GM19240 (cell line): ENCODE measurements around the gene POLA1.

ENCODE experiments used
- DNase-seq: peaks from one replicate; pipeline ENCODE4 v3.0.0; 2011; ENCODE audit warnings: low spot score; ENCODE audit not compliant: insufficient read length

Gene POLA1

DNA sequence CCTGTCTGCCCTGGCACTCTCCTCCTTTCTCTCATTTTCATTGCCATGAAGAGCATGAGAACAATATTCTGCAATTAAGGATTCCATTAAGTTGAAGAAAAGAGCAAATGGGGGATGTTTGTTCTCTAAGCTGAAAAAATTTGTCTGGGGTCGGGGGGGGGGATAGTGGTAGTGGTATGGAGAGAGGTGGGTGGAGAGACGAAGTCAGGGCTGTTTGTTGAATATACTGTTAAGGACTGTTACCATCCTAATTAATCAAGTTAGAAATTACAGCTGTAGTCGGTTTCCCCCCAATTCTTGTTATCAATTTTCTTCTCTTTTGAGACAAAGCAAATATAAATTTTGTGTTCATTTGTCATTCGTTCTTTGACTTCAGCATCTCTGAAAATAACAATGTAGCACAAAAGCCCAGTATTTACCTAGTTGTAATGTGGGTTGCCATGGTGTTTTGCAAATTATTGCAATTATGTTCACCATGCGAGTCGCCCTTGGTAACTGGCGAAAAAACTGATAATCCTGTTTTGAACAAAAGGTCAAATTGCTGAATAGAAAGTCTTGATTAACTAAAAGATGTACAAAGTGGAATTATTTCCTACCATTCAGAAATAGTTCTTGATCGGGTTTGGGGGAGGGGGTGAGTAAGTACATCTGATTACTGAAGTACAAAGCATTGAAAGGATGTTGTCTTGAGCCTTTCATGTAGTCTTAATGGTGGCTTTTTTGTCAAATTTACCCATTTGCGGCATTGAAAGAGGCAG, 183.0 kb downstream of the POLA1 start:
- no peak for DNase-seq

DNA sequence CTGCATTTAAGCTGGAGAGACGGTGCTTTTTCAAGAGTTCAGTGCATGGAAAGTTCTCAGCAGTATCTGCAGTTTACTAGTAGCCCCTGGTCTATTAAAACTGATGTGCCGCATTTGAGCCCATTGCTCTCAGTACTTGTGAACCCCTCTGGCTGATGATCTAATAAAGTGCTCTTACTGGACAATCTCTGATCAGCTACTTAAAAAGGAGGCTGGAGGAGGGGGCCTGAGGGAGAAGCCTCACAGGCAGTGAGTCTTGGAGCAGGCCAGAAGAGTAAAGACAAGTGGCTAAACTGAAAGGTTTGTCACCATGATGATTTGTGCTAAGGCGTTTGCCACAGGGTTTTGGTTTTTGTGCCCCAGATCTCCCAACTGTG, 183.6 kb downstream of the POLA1 start:
- DNase-seq = no peak

DNA sequence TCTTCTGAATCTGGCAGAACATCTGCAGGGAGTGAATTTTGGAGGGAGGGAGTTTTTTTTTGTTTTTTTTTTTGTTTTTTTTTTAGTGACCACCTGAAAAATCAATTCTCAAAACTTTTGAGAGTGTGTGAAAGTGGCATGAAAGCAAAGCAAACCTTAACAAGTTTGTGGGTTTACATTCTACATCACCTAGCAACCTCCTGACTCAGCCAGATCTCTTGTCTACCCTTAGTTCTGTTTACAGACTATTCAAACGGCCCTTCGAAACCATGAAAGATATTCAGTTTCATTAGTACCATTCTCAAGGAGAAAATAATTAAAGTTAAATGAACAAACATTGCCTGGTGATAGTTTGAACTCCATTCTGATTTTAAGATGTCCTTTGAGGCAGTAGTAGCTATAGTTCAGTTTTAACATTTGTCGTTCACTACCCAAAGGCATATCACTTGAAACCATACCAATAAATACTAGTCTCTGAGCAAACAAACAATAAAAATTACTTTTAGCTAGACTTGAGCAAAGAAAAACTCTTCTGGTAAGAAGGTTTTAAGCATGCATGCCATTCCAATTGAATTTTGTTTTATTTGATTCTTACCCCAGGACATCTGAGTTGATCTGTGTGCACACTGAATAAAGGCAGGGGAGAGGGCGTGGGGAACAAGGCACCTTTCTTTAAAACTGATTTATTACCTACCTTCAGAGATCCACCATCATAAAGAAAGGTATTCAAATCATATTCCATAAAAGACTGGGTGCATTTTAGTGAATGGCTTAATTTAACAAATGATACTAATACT, 184.3 kb downstream of the POLA1 start:
- DNase-seq = no peak

DNA sequence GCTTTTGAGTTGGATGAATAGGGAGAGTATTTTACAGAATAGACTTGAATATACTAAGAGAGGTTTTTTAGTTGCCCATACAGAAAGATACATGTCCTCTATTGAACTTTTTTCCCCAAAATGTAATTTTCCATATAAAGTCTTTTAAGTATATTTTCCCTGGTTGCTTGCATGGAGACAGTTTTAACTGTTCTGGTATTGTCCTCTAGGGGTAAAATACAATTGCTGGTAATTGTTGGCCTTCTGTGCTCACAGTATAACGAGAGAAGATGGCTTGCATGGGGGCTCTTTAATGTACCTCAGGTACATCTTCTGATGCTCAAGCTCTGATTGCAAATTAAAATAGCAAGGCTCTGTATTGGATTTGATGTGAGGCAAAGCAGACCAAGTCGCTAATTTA, 186.0 kb downstream of the POLA1 start:
- DNase-seq = no peak

DNA sequence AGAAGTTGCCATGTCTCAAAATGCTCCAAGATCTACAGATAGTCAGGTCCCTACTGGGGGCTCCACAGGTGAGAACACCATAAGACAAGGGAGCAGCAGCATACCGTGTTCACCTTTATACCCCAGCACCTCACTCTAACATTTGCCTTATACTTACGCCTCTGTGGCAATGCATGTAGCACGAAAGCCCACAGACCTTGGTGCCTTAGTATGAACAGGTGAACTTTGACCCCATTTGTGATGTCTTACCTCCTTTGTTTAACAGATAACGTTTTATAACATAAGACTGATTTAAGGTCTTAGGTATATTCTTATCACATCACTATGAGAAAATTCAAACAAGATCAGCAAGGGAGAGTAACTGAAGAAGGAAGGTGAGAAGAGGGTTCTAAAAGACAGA, 193.2 kb downstream of the POLA1 start:
- DNase-seq = no peak

DNA sequence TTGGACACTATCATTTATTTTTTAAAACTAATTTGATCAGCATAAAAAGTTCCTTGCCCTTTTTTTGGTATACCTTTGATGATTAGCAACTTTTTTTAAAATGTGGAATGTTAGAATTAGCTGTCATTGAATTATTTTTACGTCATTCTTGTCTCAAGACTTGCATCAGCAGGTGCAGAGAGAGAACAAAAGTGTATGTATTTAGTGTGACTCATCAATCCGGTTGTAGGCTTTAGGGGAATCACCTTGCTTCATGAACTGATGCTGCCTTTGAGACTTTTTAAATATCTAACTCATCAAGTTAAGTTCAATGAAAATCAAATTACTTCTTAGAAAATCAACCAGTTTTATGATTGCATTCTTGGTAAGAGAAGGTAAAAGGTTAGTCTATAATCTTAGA, 197.0 kb downstream of the POLA1 start:
- DNase-seq = no peak

DNA sequence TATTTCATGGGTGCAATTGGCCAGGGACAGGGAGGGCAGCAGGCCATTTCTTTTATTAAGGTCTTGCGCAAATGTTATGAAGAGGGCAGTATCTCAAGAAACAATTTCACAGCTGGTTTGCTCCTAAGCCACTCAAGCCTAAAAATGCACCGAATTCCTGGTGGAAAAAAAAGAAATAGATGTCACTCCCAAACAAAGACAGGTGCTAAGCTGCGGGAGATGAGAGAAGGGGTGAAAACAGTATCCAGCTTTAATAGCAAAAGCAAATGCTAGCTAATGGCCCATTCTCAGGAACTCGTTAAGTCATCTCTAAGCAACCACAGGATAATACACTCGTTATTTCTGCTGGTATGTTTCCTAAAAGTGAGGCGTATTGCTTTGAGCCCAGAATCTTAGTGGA, 205.7 kb downstream of the POLA1 start:
- DNase-seq = no peak

DNA sequence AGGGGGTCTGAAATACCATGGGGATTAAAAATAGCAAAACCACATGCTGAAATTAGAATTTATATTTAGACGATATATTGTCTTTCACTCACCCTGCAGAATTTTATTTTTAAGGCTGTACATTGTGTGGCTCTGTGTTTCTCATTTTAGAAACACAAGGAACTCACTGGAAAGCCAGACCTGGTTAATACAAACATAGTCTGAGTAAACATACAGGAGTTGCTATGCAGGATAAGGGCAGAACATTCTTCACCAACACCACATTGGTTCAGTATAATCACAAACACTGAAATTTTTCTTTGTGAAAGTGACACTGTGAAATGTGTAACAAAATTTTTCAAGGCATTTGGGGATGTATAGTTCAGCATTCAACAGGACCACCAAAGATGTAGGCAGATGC, 206.5 kb downstream of the POLA1 start:
- no peak for DNase-seq

DNA sequence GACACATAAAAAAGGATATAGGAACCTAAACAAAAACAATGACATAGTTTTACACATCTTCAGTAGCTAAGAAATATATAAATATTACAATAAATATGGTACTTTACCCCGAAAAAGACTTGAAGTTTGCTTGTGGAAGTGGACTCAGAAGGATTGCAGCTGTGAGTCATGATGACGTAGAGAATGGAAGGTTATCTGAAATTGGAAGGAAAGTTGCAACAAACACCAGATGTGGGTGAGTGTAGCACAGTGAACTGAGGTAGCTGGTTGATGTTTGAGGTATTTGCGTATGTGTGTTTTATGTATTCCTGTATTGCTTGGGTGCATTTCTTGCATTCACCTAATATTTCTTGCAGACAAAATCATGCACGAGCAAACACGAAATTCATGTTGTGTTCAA, 209.1 kb downstream of the POLA1 start:
- no peak for DNase-seq

DNA sequence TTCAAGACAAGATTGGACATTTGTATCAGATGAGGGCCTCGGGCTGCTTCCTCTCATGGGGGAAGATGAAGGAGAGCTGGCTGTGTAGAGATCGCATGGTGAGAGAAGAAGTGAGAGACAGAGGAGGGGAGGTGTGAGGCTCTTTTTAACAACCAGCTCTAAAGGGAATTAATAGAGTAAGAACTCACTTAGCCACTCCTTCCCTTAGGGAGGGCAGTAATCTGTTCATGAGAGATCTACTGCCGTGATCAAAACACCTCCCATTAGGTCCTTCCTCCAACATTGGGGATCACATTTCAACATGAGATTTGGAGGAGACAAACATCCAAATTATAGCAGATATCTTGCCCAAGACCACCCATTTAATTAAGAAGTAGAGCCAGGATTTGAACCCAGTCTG, 225.0 kb downstream of the POLA1 start:
- DNase-seq = no peak

DNA sequence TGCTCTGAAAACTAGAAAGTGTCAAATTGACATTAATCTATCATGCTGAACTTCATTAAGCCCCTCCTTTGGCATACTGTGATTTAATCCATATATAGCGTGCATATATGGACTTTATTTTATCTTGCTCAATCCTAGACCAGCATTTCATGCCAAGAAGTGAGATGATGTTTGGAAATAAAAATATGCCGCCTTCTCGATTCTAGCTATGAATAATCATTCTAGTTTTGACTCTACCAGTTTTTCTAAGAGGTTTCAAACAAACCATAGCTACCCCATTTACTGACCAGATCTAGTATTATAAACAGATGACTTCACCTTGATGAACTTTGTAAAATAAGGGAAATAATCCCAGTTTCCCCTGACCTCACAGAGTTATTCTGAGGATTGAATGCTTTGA, 227.1 kb downstream of the POLA1 start:
- DNase-seq = no peak

DNA sequence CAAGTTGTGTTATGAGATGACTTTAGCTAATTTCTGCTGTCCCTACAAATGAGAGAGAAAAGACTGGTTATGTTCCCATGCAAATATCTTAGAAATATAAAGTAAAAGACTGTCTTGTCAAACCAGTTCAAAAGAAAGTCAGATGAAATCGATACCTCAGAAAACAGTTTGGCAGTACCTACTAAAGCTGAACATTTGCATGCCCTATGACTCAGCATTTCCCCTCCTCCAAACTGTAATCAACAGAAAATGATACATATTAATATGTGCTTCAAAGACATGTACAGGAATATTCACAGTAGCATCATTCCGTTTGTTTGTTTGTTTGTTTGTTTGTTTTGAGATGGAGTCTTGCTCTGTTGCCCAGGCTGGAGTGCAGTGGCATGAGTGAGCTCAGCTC, 231.7 kb downstream of the POLA1 start:
- DNase-seq = no peak

DNA sequence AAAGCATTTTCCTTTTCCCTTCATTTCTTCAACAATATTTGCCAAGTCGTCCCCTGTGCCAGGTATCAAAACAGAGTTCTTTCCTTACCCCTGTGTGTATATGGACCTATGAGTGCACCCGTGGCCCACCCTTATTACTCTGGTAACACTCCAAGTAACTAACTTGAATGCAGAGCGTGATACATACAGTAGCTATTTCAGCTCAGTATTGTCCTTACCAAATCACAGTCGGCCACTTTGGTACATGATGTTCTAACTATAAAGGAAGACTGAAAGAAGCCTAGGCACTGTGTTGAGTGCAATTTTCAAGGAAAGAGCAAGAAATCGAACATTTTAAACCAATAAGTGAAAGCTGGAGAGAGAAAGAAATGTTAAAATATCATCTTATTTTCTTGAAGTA, 233.7 kb downstream of the POLA1 start:
- DNase-seq = no peak

DNA sequence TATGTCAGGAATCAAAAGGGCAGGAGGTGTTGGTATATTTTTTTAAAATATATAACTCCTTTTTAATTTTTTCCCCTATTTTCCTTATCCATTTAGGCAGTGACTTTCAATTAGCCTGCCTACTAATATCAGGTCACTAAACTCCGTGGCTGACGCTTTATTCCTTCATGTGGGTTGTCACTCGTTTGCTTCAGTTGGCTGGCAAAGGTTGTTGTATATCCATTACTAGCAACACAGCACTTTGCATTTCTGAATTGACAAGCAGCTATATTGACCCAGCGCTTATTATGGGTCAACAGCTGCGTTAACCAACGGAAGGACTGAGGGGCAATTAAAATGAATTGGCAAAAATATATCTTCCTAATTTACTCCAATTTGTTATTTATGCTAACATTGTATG, 234.4 kb downstream of the POLA1 start:
- no peak for DNase-seq

DNA sequence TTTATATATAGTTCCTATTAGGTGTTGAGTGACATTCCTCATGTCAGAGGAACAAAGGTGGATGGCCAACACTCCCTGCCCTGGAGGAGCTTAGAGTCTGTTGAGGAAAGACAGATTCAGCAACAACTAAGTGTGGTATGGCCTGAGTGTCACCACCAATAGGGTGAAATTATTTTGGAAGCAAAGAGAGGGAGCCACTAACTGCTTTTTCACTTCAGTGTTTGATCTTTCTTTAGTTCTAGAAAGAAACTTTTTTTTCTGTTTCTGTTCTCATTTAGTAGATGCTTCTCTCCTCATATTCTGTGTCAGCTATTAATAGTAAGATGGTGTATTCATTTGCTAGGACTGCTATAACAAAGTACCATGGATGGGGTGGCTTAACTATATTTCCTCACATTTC, 240.6 kb downstream of the POLA1 start:
- no peak for DNase-seq

DNA sequence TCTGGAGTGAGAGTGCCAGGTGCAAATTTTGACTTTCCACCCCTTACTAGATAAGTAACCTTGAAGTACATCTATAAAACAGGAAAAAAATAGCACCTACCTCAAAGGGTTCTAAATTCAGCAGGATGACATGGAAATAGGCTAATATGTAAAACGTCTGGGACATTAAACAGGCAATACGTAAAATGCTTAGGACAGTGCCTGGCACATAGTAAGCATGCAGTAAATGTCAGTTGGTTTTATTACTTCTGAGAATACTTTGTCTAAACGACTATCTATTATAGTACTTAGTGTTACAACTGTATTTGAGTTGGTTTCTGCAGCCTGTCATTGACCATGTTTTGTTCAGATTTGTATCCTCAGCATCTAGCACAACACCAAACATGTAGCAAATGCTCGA, 251.3 kb downstream of the POLA1 start:
- no peak for DNase-seq

DNA sequence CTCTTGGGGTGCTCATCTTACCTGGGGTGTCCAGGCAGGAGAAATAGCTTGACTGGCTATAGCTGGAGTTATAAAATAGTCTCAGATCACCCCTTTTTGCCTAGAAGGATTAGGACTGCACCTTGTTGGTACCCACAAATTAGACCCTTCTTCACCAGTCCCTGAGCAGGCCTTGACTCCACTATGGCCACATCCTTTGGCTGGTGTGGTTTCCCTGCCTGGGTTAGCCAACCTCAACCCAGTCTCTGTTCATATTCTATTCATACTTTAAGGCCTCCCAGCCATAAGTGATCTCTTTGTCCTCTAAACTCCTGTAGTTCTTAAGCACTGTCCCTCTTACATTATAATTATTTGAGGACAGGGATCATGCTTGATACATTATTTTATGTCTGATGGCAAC, 252.7 kb downstream of the POLA1 start:
- DNase-seq = no peak

DNA sequence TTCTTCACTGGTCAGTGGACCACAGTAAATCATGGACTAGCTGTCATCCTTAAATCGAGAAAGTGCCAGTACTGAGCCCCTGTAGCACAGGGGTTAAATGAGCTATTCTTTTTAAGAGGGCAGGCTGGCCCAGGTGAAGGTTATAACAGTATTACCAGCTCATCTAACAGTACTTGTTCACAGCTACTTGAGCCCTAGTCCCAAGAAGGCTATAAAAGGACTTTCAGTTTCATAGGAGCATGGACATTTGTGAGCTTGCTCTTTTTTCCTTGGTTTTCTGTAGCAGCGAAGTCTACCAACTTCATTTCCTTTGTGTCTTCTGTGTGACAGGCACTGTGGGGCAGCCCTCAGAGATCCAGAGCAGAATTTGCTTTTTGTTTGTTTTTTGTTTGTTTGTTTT, 261.0 kb downstream of the POLA1 start:
- no peak for DNase-seq

DNA sequence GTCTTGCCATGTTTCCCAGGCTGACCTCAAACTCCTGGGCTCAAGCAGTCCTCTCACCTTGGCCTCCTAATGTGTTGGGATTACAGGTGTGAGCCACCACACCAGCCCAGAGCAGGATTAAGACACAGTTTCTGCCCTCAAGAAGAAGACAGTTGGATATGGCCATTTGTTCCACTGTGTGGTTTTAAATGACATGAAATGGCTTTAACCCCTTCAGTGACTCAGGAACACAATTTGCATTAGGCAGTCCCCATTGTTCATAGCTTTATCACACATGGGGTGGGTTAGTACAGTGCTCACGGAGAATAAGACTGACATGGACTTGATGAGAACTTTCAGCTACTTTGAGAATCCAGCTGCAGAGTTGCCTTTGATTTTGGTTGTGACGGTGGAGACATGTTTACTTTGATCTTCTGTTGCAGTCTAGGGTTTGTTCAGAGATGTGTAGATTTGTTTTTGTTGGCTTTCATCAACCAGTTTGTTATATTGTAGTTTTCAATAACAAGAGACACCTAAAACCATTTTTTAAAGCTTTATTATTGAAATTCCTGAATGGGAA, 261.7 kb downstream of the POLA1 start:
- no peak for DNase-seq

DNA sequence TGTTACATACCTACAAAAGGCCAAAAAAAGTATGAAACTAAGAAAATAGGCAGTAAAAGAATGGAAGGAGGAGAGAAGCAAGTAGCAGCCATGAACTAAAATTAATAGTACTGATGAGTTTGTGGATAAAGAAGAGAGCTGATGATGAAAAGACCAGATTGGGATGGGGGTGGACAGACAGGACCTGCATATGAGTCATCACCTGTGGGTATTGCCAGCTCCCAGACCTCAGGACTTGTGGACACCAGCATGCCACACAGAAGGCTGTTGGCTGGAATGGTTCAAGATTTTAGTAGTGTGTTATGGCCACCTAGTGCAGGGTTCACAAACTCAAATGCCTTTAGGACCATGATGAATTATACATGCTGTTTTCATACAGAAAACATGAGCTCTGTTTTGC, 263.1 kb downstream of the POLA1 start:
- DNase-seq = no peak

DNA sequence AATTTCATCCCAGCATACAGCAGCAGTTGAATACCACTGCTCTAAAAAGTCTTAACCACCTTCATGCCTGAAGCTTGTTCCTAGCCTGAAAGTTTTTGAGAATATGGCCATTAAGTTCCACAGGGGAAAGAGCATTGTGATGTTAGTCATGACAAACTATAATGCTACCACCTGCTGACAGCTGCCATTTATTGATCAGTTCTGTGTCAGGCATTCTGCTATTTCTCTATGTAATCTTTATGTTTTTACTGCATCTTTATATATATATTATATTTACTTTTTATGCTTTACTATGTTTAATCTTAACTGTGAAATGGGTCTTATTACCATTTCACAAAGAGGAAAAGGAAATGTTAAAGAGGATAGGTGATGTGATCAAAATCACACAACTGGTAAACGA, 268.1 kb downstream of the POLA1 start:
- no peak for DNase-seq

DNA sequence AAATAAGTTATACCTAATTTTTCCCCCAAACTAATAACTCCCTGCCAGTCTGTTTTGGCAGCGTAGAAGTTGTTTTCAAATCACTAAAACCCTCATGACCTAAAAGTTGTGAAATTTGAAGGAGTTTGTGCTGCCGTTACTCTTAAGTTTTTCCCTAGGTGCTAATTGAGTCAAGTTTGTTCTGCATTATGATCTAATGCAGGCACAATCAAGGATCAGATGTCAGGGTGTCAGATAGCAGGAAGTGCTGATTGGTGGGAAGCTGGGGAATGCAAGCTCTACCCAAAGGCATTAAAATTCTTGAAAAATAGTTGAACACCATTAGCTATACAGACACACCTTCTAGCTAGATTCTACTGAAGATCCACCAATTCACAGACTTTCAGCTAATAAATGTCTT, 270.1 kb downstream of the POLA1 start:
- no peak for DNase-seq

DNA sequence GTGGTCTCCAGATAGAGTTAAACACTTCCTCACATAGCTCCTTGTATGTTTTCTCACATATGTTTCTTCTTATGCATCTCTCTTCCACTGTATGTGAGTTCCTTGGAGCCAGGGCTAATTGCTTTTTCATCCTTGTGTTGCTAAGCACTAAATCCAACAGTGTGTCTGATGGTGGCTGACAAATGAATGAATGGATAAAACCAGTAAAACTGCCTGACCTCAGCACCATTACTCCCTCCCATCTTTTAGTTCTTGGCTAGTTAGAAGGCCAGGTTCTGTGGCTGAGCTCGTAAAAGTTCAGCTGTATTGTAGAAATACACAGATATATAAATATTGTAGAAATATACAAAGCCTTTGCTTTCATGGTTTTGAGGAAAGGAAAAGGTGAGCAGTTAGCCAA, 271.7 kb downstream of the POLA1 start:
- no peak for DNase-seq
